Gastrocnemius medialis (tissue), 4 donors: ENCODE data around the gene MAP2.

Source experiments
- CTCF ChIP-seq, 5 experiments: fragments of 450-650 bp in 3 of 5; fragments of 200-600 bp in 2 of 5; sonication (generic) in 2 of 5; IDR thresholded peaks in 4 of 5; conservative IDR thresholded peaks in 1 of 5; 1 replicate in 4 of 5; 2 replicates in 1 of 5; pipeline ENCODE4 v1.5.1; 2016 to 2019; ENCODE audit warnings: antibody characterized with exemption in 5 of 5, mild to moderate bottlenecking in 3 of 5, moderate library complexity in 3 of 5
- POLR2A ChIP-seq, 2 donors: fragments of 450-650 bp; IDR thresholded peaks; one replicate each; pipeline ENCODE4 v1.6.1; 2017; ENCODE audit warnings: antibody characterized with exemption in 2 of 2, mild to moderate bottlenecking in 2 of 2, moderate library complexity in 2 of 2

- TF ChIP-seq CTCF (IDR thresholded peaks at IDR 0.05 in 4 of 5, conservative IDR thresholded peaks at IDR 0.05 in 1 of 5) (no peak), POLR2A (IDR thresholded peaks at IDR 0.05) (no peak)
Measured at GRCh38 chr2:209721497-209721896, 297.6 kb downstream of the MAP2 start.
